HepG2 (cell line): ENCODE data around the gene GRB2. TPM values are rescaled to one million over a fixed set of nuclear protein-coding genes. Genes with fewer than 3 reads are reported as not detected.
A peak's percentile ranks its signal among the peaks of the same experiment; 100 is the strongest.

Experiments used
- ATM ChIP-seq: fragments of 450-650 bp; IDR thresholded peaks from 2 replicates; pipeline ENCODE4 v1.7.1; 2017; ENCODE audit warnings: mild to moderate bottlenecking, borderline replicate concordance
- FOXK1 ChIP-seq: sonication (generic); formaldehyde crosslinking; IDR thresholded peaks from 2 replicates; pipeline ENCODE4 v1.4.0; 2020; ENCODE audit warnings: low read depth, missing genetic modification reagents, borderline replicate concordance
- GATAD1 ChIP-seq: IDR thresholded peaks from 2 replicates; pipeline ENCODE4 v1.6.1; 2016; ENCODE audit warnings: missing genetic modification reagents, missing compliant biosample characterization
- IRF2 ChIP-seq: IDR thresholded peaks from 2 replicates; pipeline ENCODE4 v1.6.1; 2018; ENCODE audit warnings: missing genetic modification reagents, missing compliant biosample characterization
- KMT2A ChIP-seq: sonication (generic); formaldehyde crosslinking; IDR thresholded peaks from 2 replicates; pipeline ENCODE4 v1.4.0; 2020; ENCODE audit warnings: missing genetic modification reagents
- MIER3 ChIP-seq: IDR thresholded peaks from 2 replicates; pipeline ENCODE4 v1.6.1; 2016; ENCODE audit warnings: missing compliant biosample characterization, borderline replicate concordance
- MIXL1 ChIP-seq: IDR thresholded peaks from 2 replicates; pipeline ENCODE4 v1.6.1; 2016
- PHF8 ChIP-seq: sonication (generic); formaldehyde crosslinking; IDR thresholded peaks from 2 replicates; pipeline ENCODE4 v1.5.0; 2020; ENCODE audit warnings: missing genetic modification reagents
- YEATS2 ChIP-seq: sonication (generic); formaldehyde crosslinking; IDR thresholded peaks from 2 replicates; pipeline ENCODE4 v1.4.0; 2020; ENCODE audit warnings: missing genetic modification reagents, borderline replicate concordance
- ZMYM4 ChIP-seq: sonication (generic); formaldehyde crosslinking; IDR thresholded peaks from 2 replicates; pipeline ENCODE4 v1.8.1; 2023; ENCODE audit warnings: mild to moderate bottlenecking, missing genetic modification reagents
- ZNF614 ChIP-seq: IDR thresholded peaks from 2 replicates; pipeline ENCODE4 v1.6.1; 2018; ENCODE audit warnings: missing biosample characterization, missing genetic modification reagents, inconsistent platforms, borderline replicate concordance
- ZNF652 ChIP-seq: IDR thresholded peaks from 2 replicates; pipeline ENCODE4 v1.6.1; 2016; ENCODE audit warnings: low read depth, borderline replicate concordance
- polyA plus RNA-seq, 8 experiments: library from polyadenylated mRNA; depleted of rRNA in 3 of 8; stranded (reverse) in 7 of 8; unstranded in 1 of 8; fragments of >200 nt; fragmentation: Illumina TruSeq in 4 of 8; extraction: Trizol in 4 of 8; gene quantifications; 2 replicates each; pipeline versions ENCODE4 v1.2.1 to v1.2.3, GENCODE V29; 2011 to 2016; ENCODE audit warnings: low read depth in 4 of 8, missing spikeins in 1 of 8, mixed read lengths in 1 of 8; ENCODE audit not compliant: insufficient read depth in 1 of 8
- total RNA-seq, 5 experiments: library from RNA; depleted of rRNA; stranded (reverse); fragments of >200 nt; fragmentation: Illumina TruSeq; extraction: Trizol; gene quantifications; 2 replicates each; pipeline ENCODE4 v1.2.3, GENCODE V29; 2016; ENCODE audit warnings: low read depth in 1 of 5
- TF ChIP-seq, protein P1 (sequence below), 2 experiments: sonication (generic) in 1 of 2; formaldehyde crosslinking in 1 of 2; IDR thresholded peaks; 2 replicates each; pipeline versions ENCODE4 v1.4.0 to v1.6.1; 2018 to 2020; ENCODE audit warnings: missing genetic modification reagents in 2 of 2, borderline replicate concordance in 1 of 2, low read depth in 1 of 2, mild to moderate bottlenecking in 1 of 2, missing biosample characterization in 1 of 2
- TF ChIP-seq, protein P2 (sequence below): sonication (generic); formaldehyde crosslinking; IDR thresholded peaks from 2 replicates; pipeline ENCODE4 v1.4.0; 2020; ENCODE audit warnings: missing genetic modification reagents
- TF ChIP-seq, protein P3 (sequence below): IDR thresholded peaks from 2 replicates; pipeline ENCODE4 v1.6.1; 2012; ENCODE audit warnings: low read depth, low read length, improper control_type of control experiment
- TF ChIP-seq, protein P4 (sequence below): IDR thresholded peaks from 2 replicates; pipeline ENCODE4 v1.6.1; 2016; ENCODE audit warnings: low read depth, borderline replicate concordance
- TF ChIP-seq, protein P5 (sequence below): sonication (generic); formaldehyde crosslinking; IDR thresholded peaks from 2 replicates; pipeline ENCODE4 v1.9.0; 2022; ENCODE audit warnings: missing genetic modification reagents, mild to moderate bottlenecking, borderline replicate concordance

GRB2 gene
- total and polyA plus RNA-seq, 2 of the 13 experiments (the other 11 are each of a cell fraction or from before 2014, with no cell fraction given), result 84.6 to 92.3 TPM

DNA sequence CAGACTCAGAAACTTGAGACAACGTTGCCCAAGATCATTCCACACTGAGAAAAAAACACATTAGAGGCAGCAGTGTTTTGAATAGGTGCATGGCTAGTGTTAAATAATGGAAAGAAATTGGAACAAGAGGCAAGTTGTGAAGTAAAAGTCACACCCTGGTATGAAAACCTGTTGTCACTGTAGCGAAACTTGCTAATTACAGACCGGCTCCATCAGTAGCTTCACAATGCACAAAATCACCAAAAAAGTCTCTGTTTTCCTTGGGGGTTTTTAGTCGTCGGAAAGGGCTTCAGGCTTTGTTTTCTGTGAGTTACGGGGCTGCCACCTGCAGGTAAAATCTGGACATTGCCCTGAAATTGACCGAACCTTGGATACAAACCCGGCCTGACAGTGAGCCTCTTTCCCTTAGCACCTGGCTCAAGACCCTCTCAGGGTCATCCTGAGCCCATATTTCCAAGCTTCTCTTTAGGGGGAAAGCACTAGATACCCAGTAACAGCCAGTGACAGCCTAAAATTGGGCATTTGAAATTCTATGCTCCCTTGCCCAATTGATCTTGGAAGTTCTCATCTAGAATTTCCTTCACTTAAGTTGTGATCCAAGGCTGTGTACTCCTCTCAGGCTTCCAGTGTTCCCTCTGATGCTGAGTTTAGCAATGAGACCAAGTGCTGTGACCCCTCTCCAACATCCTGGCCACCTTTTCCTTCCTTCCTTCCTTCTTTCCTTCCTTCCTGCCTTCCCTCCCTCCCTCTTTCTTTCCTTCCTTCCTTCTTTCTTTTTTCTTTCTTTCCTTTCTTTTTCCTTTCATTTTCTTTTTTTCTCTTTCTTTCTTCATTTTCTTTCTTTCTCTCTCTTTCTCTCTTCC, 7.2 kb upstream of the GRB2 start (continued):
- TF ChIP-seq, protein P1, sequence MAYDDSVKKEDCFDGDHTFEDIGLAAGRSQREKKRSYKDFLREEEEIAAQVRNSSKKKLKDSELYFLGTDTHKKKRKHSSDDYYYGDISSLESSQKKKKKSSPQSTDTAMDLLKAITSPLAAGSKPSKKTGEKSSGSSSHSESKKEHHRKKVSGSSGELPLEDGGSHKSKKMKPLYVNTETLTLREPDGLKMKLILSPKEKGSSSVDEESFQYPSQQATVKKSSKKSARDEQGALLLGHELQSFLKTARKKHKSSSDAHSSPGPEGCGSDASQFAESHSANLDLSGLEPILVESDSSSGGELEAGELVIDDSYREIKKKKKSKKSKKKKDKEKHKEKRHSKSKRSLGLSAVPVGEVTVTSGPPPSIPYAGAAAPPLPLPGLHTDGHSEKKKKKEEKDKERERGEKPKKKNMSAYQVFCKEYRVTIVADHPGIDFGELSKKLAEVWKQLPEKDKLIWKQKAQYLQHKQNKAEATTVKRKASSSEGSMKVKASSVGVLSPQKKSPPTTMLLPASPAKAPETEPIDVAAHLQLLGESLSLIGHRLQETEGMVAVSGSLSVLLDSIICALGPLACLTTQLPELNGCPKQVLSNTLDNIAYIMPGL (CRISPR knock-in tag; IDR thresholded peaks at IDR 0.05; ENCODE audit: borderline replicate concordance in 1 of 2, low read depth in 1 of 2), result peak; percentile 77 to 97; a peak in 2 of 4 replicates
- peak; percentile 64 for TF ChIP-seq GATAD1
- peak; percentile 44; the same call in 1 of the 2 replicates for TF ChIP-seq MIER3
- TF ChIP-seq MIXL1 (CRISPR knock-in tag), result peak; percentile 54; the same call in 1 of the 2 replicates
- 0 out of 2 replicates have a peak, but pooled peaks have one; percentile 27 for TF ChIP-seq ZNF652 (CRISPR knock-in tag)
- peak; percentile 75 for TF ChIP-seq IRF2 (CRISPR knock-in tag)
- TF ChIP-seq, protein P2, sequence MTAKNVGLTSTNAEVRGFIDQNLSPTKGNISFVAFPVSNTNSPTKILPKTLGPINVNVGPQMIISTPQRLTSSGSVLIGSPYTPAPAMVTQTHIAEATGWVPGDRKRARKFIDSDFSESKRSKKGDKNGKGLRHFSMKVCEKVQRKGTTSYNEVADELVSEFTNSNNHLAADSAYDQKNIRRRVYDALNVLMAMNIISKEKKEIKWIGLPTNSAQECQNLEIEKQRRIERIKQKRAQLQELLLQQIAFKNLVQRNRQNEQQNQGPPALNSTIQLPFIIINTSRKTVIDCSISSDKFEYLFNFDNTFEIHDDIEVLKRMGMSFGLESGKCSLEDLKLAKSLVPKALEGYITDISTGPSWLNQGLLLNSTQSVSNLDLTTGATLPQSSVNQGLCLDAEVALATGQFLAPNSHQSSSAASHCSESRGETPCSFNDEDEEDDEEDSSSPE (CRISPR knock-in tag), result 0 out of 2 replicates have a peak, but pooled peaks have one; percentile 8
- TF ChIP-seq PHF8 (CRISPR knock-in tag), result 0 out of 2 replicates have a peak, but pooled peaks have one; percentile 30
- TF ChIP-seq, protein P3, sequence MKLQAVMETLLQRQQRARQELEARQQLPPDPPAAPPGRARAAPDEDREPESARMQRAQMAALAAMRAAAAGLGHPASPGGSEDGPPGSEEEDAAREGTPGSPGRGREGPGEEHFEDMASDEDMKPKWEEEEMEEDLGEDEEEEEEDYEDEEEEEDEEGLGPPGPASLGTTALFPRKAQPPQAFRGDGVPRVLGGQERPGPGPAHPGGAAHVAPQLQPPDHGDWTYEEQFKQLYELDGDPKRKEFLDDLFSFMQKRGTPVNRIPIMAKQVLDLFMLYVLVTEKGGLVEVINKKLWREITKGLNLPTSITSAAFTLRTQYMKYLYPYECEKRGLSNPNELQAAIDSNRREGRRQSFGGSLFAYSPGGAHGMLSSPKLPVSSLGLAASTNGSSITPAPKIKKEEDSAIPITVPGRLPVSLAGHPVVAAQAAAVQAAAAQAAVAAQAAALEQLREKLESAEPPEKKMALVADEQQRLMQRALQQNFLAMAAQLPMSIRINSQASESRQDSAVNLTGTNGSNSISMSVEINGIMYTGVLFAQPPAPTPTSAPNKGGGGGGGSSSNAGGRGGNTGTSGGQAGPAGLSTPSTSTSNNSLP, result 0 out of 2 replicates have a peak, but pooled peaks have one; percentile 48
- TF ChIP-seq KMT2A (CRISPR knock-in tag), result peak; percentile 50; the same call in 1 of the 2 replicates
- peak; percentile 67; the same call in 1 of the 2 replicates for TF ChIP-seq FOXK1 (CRISPR knock-in tag)
- TF ChIP-seq, protein P4, sequence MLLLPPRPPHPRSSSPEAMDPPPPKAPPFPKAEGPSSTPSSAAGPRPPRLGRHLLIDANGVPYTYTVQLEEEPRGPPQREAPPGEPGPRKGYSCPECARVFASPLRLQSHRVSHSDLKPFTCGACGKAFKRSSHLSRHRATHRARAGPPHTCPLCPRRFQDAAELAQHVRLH (CRISPR knock-in tag), result peak; percentile 74; the same call in 1 of the 2 replicates
- peak; percentile 60; the same call in 1 of the 2 replicates for TF ChIP-seq ZMYM4 (CRISPR knock-in tag)
- TF ChIP-seq ZNF614 (CRISPR knock-in tag), result peak; percentile 82
- TF ChIP-seq, protein P5, sequence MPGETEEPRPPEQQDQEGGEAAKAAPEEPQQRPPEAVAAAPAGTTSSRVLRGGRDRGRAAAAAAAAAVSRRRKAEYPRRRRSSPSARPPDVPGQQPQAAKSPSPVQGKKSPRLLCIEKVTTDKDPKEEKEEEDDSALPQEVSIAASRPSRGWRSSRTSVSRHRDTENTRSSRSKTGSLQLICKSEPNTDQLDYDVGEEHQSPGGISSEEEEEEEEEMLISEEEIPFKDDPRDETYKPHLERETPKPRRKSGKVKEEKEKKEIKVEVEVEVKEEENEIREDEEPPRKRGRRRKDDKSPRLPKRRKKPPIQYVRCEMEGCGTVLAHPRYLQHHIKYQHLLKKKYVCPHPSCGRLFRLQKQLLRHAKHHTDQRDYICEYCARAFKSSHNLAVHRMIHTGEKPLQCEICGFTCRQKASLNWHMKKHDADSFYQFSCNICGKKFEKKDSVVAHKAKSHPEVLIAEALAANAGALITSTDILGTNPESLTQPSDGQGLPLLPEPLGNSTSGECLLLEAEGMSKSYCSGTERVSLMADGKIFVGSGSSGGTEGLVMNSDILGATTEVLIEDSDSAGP (CRISPR knock-in tag), result no peak
- peak; percentile 26; the same call in 1 of the 2 replicates for TF ChIP-seq ATM
- TF ChIP-seq YEATS2 (CRISPR knock-in tag), result peak; percentile 83; the same call in 1 of the 2 replicates
